Neural progenitor cell (in vitro differentiated cells): Measurements from ENCODE around the gene NEGR1. TPM values are rescaled to one million over a fixed set of nuclear protein-coding genes. Genes with fewer than 3 reads are reported as not detected.

ENCODE experiments used
- DNase-seq: peaks from one replicate; pipeline ENCODE4 v3.0.0-alpha.2; 2016; ENCODE audit warnings: low spot score
- H2AFZ ChIP-seq: fragments of 200-600 bp; sonication (generic); replicated peaks from 2 replicates; pipeline ENCODE4 v1.6.1; 2016; ENCODE audit warnings: antibody characterized with exemption
- H3F3A ChIP-seq: fragments of 200-600 bp; sonication (generic); 2 replicates; pipeline ENCODE4 v1.6.1; 2016; ENCODE audit warnings: antibody characterized with exemption, low read depth
- H3K27ac ChIP-seq: fragments of 200-600 bp; sonication (generic); 2 replicates; pipeline ENCODE4 v1.5.1; 2016; ENCODE audit warnings: mild to moderate bottlenecking
- H3K27me3 ChIP-seq: fragments of 200-600 bp; sonication (generic); 2 replicates; pipeline ENCODE4 v1.6.1; 2016; ENCODE audit warnings: mild to moderate bottlenecking, moderate library complexity
- H3K36me3 ChIP-seq: fragments of 200-600 bp; sonication (generic); 2 replicates; pipeline ENCODE4 v1.5.1; 2016
- H3K4me1 ChIP-seq: fragments of 200-600 bp; sonication (generic); 2 replicates; pipeline ENCODE4 v1.6.1; 2016; ENCODE audit warnings: mixed run types
- H3K4me2 ChIP-seq: fragments of 200-600 bp; sonication (generic); 2 replicates; pipeline ENCODE4 v1.6.1; 2016
- H3K4me3 ChIP-seq: fragments of 200-600 bp; sonication (generic); 2 replicates; pipeline ENCODE4 v1.5.1; 2016
- H3K79me2 ChIP-seq: fragments of 200-600 bp; sonication (generic); 2 replicates; pipeline ENCODE4 v1.6.1; 2016; ENCODE audit warnings: low read depth
- H3K9ac ChIP-seq: fragments of 200-600 bp; sonication (generic); 2 replicates; pipeline ENCODE4 v1.6.1; 2016
- H3K9me3 ChIP-seq: fragments of 200-600 bp; sonication (generic); 2 replicates; pipeline ENCODE4 v1.5.1; 2016; ENCODE audit warnings: low read depth
- H4K20me1 ChIP-seq: fragments of 200-600 bp; sonication (generic); 2 replicates; pipeline ENCODE4 v1.6.1; 2016; ENCODE audit warnings: low read depth
- H3K27ac Mint-ChIP-seq: 3 replicates; pipeline ENCODE4 v1.8.0; 2021; ENCODE audit warnings: mixed read lengths
- H3K27me3 Mint-ChIP-seq: 2 replicates; pipeline ENCODE4 v1.8.0; 2022; ENCODE audit warnings: low read depth, mild to moderate bottlenecking, inconsistent platforms, moderate library complexity, mixed read lengths; ENCODE audit not compliant: insufficient read depth
- H3K36me3 Mint-ChIP-seq: 3 replicates; pipeline ENCODE4 v1.8.0; 2021; ENCODE audit warnings: mixed read lengths
- H3K4me1 Mint-ChIP-seq: 3 replicates; pipeline ENCODE4 v1.8.0; 2021; ENCODE audit warnings: mixed read lengths
- H3K4me3 Mint-ChIP-seq: 3 replicates; pipeline ENCODE4 v1.8.0; 2021; ENCODE audit warnings: mild to moderate bottlenecking, moderate library complexity, mixed read lengths
- H3K9me3 Mint-ChIP-seq: 3 replicates; pipeline ENCODE4 v1.8.0; 2020; ENCODE audit warnings: mixed read lengths
- EZH2 ChIP-seq: fragments of 200-600 bp; sonication (generic); IDR thresholded peaks from 2 replicates; pipeline ENCODE4 v1.6.1; 2017; ENCODE audit warnings: antibody characterized with exemption, mild to moderate bottlenecking, moderate library complexity
- EZH2phosphoT487 ChIP-seq: fragments of 200-600 bp; sonication (generic); IDR thresholded peaks from 2 replicates; pipeline ENCODE4 v1.6.1; 2017; ENCODE audit warnings: antibody characterized with exemption
- total RNA-seq: library from RNA; depleted of rRNA; stranded (reverse); fragments of >200 nt; gene quantifications from 2 replicates; pipeline ENCODE4 v1.2.3, GENCODE V29; 2015; ENCODE audit warnings: low replicate concordance
- TF ChIP-seq, protein P1 (sequence below): fragments of 200-600 bp; sonication (generic); IDR thresholded peaks from 2 replicates; pipeline ENCODE4 v1.5.1; 2017; ENCODE audit warnings: antibody characterized with exemption, mild to moderate bottlenecking

Gene NEGR1
- total RNA-seq, 1 donor from 2014 or later = 0.62 TPM

DNA sequence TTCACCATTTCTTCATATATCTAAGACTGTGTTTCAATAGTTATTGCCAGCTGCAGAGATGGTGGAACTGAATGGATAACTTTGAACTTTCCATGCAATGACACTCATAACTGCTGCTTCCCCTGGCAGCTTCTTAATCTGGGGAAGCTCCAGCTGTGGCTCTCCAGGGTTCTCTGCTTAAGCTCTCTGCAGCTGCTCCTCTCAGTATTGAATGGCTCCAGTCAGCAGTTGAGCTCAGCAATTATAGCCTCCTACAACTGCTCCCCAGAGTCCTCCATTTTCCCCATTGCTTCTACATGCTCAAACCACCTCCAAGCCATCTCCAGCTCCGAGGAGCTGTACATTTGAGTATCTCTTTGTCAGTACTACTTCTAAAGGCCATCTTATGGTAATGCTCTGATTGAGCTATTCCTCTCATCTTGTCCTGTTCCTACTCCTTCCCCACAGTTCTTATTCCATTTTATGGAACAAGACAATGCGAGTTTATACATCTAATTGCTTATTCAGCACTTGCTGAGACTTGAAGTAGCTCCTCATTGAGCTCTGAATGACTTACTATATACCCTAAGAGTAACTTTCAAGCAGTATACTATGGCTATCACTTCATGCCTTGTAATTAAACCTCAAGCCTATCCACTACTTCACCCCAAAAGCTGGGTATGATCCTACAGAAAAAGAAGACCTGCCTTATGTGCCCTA lies 362.4 kb downstream of the NEGR1 start:
- H3K4me1 ChIP-seq = peaks cover 14% of the 10 kb centered on the region
- H3K27me3 Mint-ChIP-seq = peaks cover 6% of the 10 kb centered on the region
- H3K79me2 ChIP-seq = no peaks in the 10 kb centered on the region
- peaks cover 6% of the 10 kb centered on the region for H3K9me3 Mint-ChIP-seq
- no peaks in the 10 kb centered on the region for H3K36me3 Mint-ChIP-seq
- H3K4me3 ChIP-seq = no peak overlapping the region
- H3K27me3 ChIP-seq = no peaks in the 10 kb centered on the region
- H3K27ac ChIP-seq = no peak overlapping the region
- peak overlapping the region; percentile 12 for H2AFZ ChIP-seq
- H3K27ac Mint-ChIP-seq = no peak overlapping the region
- no peak overlapping the region for H3K4me3 Mint-ChIP-seq
- peaks cover 24% of the 10 kb centered on the region for H3K4me1 Mint-ChIP-seq
- H4K20me1 ChIP-seq = no peaks in the 10 kb centered on the region
- H3F3A ChIP-seq = peaks cover 7% of the 10 kb centered on the region
- H3K9ac ChIP-seq = no peak overlapping the region
- no peak for TF ChIP-seq EZH2phosphoT487
- TF ChIP-seq EZH2 = no peak
- TF ChIP-seq, protein P1, sequence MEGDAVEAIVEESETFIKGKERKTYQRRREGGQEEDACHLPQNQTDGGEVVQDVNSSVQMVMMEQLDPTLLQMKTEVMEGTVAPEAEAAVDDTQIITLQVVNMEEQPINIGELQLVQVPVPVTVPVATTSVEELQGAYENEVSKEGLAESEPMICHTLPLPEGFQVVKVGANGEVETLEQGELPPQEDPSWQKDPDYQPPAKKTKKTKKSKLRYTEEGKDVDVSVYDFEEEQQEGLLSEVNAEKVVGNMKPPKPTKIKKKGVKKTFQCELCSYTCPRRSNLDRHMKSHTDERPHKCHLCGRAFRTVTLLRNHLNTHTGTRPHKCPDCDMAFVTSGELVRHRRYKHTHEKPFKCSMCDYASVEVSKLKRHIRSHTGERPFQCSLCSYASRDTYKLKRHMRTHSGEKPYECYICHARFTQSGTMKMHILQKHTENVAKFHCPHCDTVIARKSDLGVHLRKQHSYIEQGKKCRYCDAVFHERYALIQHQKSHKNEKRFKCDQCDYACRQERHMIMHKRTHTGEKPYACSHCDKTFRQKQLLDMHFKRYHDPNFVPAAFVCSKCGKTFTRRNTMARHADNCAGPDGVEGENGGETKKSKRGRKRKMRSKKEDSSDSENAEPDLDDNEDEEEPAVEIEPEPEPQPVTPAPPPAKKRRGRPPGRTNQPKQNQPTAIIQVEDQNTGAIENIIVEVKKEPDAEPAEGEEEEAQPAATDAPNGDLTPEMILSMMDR = no peak
- H3K36me3 ChIP-seq = no peaks in the 10 kb centered on the region
- H3K9me3 ChIP-seq = no peaks in the 10 kb centered on the region
- DNase-seq = peak; percentile 15
- peak overlapping the region; percentile 23 for H3K4me2 ChIP-seq

DNA sequence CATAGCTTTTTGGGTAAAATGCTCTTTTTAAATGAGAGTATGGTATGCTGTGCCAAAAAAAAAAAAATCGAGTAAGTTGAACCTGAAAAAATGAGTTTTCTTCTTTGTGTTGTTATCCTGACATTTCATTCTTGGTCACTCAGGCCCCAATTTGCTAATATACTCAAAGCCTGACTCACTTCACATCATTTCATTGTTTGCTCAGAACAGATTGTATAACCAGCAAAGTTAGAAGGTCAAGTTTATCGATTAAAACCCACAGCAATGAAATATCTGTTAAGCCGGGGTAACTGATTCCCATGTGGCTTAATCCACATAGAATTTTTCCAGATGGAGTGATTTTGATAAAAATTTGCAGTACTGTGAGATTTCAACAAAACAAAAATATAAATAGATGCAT lies 363.7 kb downstream of the NEGR1 start:
- no peak for DNase-seq
- Mint-ChIP-seq H3K9me3 (peaks cover 6% of the 10 kb centered on the region), H3K4me3 (no peak overlapping the region), H3K4me1 (peaks cover 24% of the 10 kb centered on the region), H3K36me3 (no peaks in the 10 kb centered on the region), H3K27me3 (peaks cover 6% of the 10 kb centered on the region), H3K27ac (no peak overlapping the region)
- no peaks in the 10 kb centered on the region for H3K79me2 ChIP-seq
- H3K27me3 ChIP-seq = no peaks in the 10 kb centered on the region
- H3K4me3 ChIP-seq = no peak overlapping the region
- H3F3A ChIP-seq = peaks cover 7% of the 10 kb centered on the region
- H3K9ac ChIP-seq = no peak overlapping the region
- no peak for TF ChIP-seq EZH2phosphoT487
- TF ChIP-seq, protein P1 = no peak
- TF ChIP-seq EZH2 = no peak
- no peak overlapping the region for H3K27ac ChIP-seq
- no peaks in the 10 kb centered on the region for H3K9me3 ChIP-seq
- no peak overlapping the region for H2AFZ ChIP-seq
- H3K36me3 ChIP-seq = no peaks in the 10 kb centered on the region
- peaks cover 14% of the 10 kb centered on the region for H3K4me1 ChIP-seq
- H3K4me2 ChIP-seq = no peak overlapping the region
- H4K20me1 ChIP-seq = no peaks in the 10 kb centered on the region

DNA sequence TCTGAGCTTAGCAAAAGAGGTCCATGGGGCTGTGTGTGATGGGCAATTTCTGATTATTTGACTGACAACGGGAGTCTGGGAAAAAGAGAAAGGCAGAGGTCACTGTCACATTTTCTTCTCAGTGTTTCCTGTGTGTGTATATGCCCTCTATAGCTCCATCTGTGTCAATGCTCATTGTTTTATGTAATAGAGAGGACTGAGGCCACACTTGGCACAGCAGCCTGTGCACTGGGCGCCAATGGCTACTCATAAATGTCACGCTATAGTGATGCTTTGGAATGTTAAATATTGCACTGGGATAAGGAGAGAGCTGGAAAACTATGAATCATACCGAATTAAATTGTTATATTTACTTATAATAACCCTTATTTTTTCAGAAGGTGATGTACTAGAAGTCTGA lies 365.4 kb downstream of the NEGR1 start:
- Mint-ChIP-seq H3K36me3 (no peaks in the 10 kb centered on the region), H3K27me3 (peaks cover 3% of the 10 kb centered on the region), H3K4me1 (peaks cover 19% of the 10 kb centered on the region), H3K4me3 (no peak overlapping the region), H3K9me3 (peaks cover 6% of the 10 kb centered on the region), H3K27ac (no peak overlapping the region)
- DNase-seq = no peak
- no peaks in the 10 kb centered on the region for H3K9me3 ChIP-seq
- no peak overlapping the region for H3K4me2 ChIP-seq
- H3K4me1 ChIP-seq = peaks cover 14% of the 10 kb centered on the region
- H3K4me3 ChIP-seq = no peak overlapping the region
- TF ChIP-seq, protein P1 = no peak
- TF ChIP-seq EZH2 (no peak), EZH2phosphoT487 (no peak)
- H3K27me3 ChIP-seq = no peaks in the 10 kb centered on the region
- H2AFZ ChIP-seq = no peak overlapping the region
- no peaks in the 10 kb centered on the region for H4K20me1 ChIP-seq
- no peaks in the 10 kb centered on the region for H3K79me2 ChIP-seq
- no peak overlapping the region for H3K9ac ChIP-seq
- H3K36me3 ChIP-seq = no peaks in the 10 kb centered on the region
- H3F3A ChIP-seq = peaks cover 7% of the 10 kb centered on the region
- no peak overlapping the region for H3K27ac ChIP-seq
